Mucosa of descending colon (tissue), 3 donors: ENCODE measurements around the gene NDUFS8. TPM values are rescaled to one million over a fixed set of nuclear protein-coding genes. Genes with fewer than 3 reads are reported as not detected.
"Not testable (repeated sequence)": the region's sequence is repeated elsewhere in the genome, so short reads cannot be mapped to it uniquely, and the experiment has no call there.

Source experiments
- ATAC-seq: fragments of 200-7000 bp; cut with Tn5 transposase; one replicate; pipeline ENCODE4 v1.9.1; 2020; ENCODE audit warnings: mild to moderate bottlenecking, moderate library complexity
- DNase-seq, 3 donors: peaks; one replicate each; pipeline ENCODE4 v3.0.0-alpha.2; 2020
- H3K36me3 ChIP-seq: fragments of 200-600 bp; one replicate; pipeline ENCODE4 v1.8.0; 2021; ENCODE audit warnings: low read depth, mild to moderate bottlenecking
- H3K4me1 ChIP-seq: fragments of 200-600 bp; one replicate; pipeline ENCODE4 v1.8.0; 2021; ENCODE audit warnings: low read depth, mild to moderate bottlenecking
- H3K4me3 ChIP-seq: fragments of 200-600 bp; one replicate; pipeline ENCODE4 v1.8.0; 2021; ENCODE audit warnings: mild to moderate bottlenecking
- H3K9me3 ChIP-seq: fragments of 200-600 bp; one replicate; pipeline ENCODE4 v1.8.0; 2021; ENCODE audit warnings: mild to moderate bottlenecking
- CTCF ChIP-seq: fragments of 200-600 bp; IDR thresholded peaks from one replicate; pipeline ENCODE4 v1.8.0; 2022; ENCODE audit warnings: antibody characterized with exemption, mild to moderate bottlenecking
- intact Hi-C, 2 donors: fragments of 100-400 bp; cut with DNase I in 1 of 2; cut with micrococcal nuclease in 1 of 2; formaldehyde crosslinking; loops; one replicate each; pipeline versions ENCODE4 v1.11.0 to v1.11.1; 2022; cut with DNase I, micrococcal nuclease
- total RNA-seq, 3 donors: library from RNA; stranded (reverse); fragmentation: NEBNext Ultra II Directional in 2 of 3; extraction: Animal tissue kit (Norgen Biotek cat#: 25700) in 2 of 3; gene quantifications; one replicate each; pipeline versions ENCODE4 v1.2.1 to v1.2.4, GENCODE V29; 2021 to 2023
- donor health status: DM: no; HTN: no; CAD: no; lungs with moderate emphysema.
- donor health status: DM: no; HTN: no; CAD: no.
- donor health status: DM: no; HTN: yes; CAD: no.

NDUFS8 gene
- total RNA-seq, 3 donors from 2014 or later, result 148 to 165 (median 162) TPM

- H3K4me3 ChIP-seq, H3K36me3 ChIP-seq, ATAC-seq, H3K9me3 ChIP-seq, intact Hi-C loops: not testable (repeated sequence)
- H3K4me1 ChIP-seq, result peaks cover 11% of the 10 kb centered on the region
- peak; percentile 58 for TF ChIP-seq CTCF
- peak; percentile 58 to 75 (median 73) for DNase-seq
These were observed 36.7 kb upstream of the NDUFS8 start for GRCh38 chr11:67993821-67994220.

GRCh38 chr11:67994387-67994786 lies 36.1 kb upstream of the NDUFS8 start:
- H3K9me3 ChIP-seq, DNase-seq, intact Hi-C loops, H3K36me3 ChIP-seq, H3K4me3 ChIP-seq, ATAC-seq: not testable (repeated sequence)
- peaks cover 11% of the 10 kb centered on the region for H3K4me1 ChIP-seq

GRCh38 chr11:67995129-67995528 lies 35.4 kb upstream of the NDUFS8 start:
- H3K9me3 ChIP-seq, H3K4me3 ChIP-seq, H3K36me3 ChIP-seq, DNase-seq, intact Hi-C loops, ATAC-seq: not testable (repeated sequence)
- H3K4me1 ChIP-seq, result peaks cover 11% of the 10 kb centered on the region

- peaks cover 11% of the 10 kb centered on the region for H3K4me1 ChIP-seq
- H3K9me3 ChIP-seq, H3K4me3 ChIP-seq, intact Hi-C loops, H3K36me3 ChIP-seq, DNase-seq, ATAC-seq: not testable (repeated sequence)
These were observed 34.9 kb upstream of the NDUFS8 start for GRCh38 chr11:67995579-67995978.

GRCh38 chr11:67996051-67996450 lies 34.4 kb upstream of the NDUFS8 start:
- ATAC-seq (no peak), DNase-seq (no peak)
- intact Hi-C loops, result no loop called here
- Histone ChIP-seq H3K4me3 (no peak overlapping the region), H3K4me1 (peaks cover 11% of the 10 kb centered on the region), H3K9me3 (no peaks in the 10 kb centered on the region), H3K36me3 (no peaks in the 10 kb centered on the region)
- TF ChIP-seq CTCF, result no peak

- Histone ChIP-seq H3K4me1 (peaks cover 11% of the 10 kb centered on the region), H3K36me3 (no peaks in the 10 kb centered on the region), H3K4me3 (no peak overlapping the region), H3K9me3 (no peaks in the 10 kb centered on the region)
- DNase-seq (peak; percentile 90 to 95 (median 94)), ATAC-seq (peak; percentile 97)
- intact Hi-C loops, result no loop called here
- no peak for TF ChIP-seq CTCF
These were observed 33.6 kb upstream of the NDUFS8 start for GRCh38 chr11:67996622-67997474.

- DNase-seq (peak in 2 of 3 donors; percentile 60 to 67), ATAC-seq (peak; percentile 27)
- TF ChIP-seq CTCF, result no peak
- Histone ChIP-seq H3K9me3 (no peaks in the 10 kb centered on the region), H3K4me1 (peaks cover 11% of the 10 kb centered on the region), H3K36me3 (no peaks in the 10 kb centered on the region), H3K4me3 (no peak overlapping the region)
- intact Hi-C loops, result no loop called here
These were observed 33.0 kb upstream of the NDUFS8 start for GRCh38 chr11:67997475-67997921.
